HG03135 (cell line): ENCODE results near the gene IFI16.
"Not testable (repeated sequence)": the region's sequence is repeated elsewhere in the genome, so short reads cannot be mapped to it uniquely, and the experiment has no call there.

Source experiments
- ATAC-seq: cut with Tn5 transposase; IDR thresholded peaks from one replicate; pipeline ENCODE4 v1.9.1; 2021; ENCODE audit warnings: mild to moderate bottlenecking, moderate library complexity; ENCODE audit not compliant: unreplicated experiment

Gene IFI16

GRCh38 chr1:159091607-159092031 is 81.9 kb downstream of the IFI16 start:
- ATAC-seq: no peak

- ATAC-seq: no peak
Observed at GRCh38 chr1:159092036-159092760, 82.5 kb downstream of the IFI16 start.

DNA sequence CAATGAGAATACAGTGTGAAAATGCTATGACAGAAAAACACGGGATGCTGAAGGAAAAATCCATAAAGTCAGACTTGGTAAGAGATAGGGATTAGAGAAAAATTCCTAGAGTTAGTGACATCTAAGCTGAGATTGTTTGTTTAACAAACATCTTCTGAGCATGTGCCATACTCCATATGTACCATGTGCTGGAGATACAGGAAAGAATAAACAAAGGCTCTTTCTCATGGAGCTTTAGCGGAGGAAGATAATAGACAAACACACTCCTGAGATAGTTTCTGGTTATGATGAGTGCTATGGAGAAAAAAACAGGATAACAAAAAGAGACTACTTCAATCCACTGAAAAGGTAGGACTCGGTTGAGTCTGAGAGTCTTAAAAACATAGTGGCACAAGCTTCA is 88.9 kb downstream of the IFI16 start:
- no peak for ATAC-seq

- ATAC-seq: no peak
Observed at GRCh38 chr1:159100589-159100988, 90.9 kb downstream of the IFI16 start.

DNA sequence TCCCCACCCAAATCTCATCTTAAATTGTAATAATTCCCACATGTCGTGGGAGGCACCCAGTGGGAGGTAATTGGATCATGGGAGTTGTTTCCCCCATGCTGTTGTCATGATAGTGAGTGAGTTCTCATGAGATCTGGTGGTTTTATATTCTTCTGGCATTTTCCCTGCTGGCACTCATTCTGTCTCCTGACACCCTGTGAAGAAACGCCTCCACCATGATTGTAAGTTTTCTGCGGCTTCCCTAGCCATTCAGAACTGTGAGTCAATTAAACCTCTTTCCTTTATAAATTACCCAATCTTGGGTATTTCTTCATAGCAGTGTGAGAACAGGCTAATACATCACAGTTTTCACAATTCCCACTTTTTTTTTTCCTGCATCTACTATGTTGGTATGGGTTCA is 93.3 kb downstream of the IFI16 start:
- ATAC-seq: not testable (repeated sequence)
